ENCODE data around the gene MAGI2.
"Not testable (repeated sequence)": the region's sequence is repeated elsewhere in the genome, so short reads cannot be mapped to it uniquely, and the experiment has no call there.

Gene MAGI2

DNA sequence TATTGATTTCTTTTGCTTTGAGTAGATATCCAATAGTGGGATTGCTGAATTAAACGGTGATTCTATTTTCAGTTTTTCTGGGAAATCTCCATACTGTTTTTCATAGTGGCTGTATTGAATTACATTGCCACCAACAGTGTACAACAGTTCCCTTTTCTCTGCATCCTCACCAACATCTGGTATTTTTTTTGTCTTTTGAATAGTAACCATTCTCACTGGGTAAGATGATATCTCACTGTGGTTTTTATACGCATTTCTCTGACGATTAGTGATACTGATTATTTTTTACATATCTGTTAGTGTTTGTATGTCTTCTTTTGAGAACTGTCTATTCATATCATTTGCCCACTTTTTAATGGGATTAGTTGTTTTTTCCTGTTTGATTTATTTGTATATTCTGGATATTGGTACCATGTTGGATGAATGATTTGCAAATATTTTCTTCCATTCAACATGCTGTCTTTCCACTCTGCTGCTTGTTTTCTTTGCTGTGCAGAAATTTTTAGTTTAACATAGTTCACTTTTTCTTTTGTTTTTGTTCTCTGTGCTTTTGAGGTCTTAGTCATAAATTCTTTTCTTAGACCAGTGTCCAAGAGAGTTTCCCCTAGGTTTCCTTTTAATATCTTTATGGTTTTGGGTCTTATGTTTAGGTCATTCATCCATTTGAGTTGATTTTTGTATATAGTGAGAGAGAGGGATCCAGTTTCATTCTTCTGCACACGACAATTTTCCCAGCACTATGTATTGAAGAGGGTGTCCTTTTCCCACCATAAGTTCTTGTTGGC lies 1070.2 kb downstream of the MAGI2 start:
- no peak for DNase-seq

- DNase-seq = no peak
Observed at GRCh38 chr7:78379148-78379547, 1074.3 kb downstream of the MAGI2 start.

DNA sequence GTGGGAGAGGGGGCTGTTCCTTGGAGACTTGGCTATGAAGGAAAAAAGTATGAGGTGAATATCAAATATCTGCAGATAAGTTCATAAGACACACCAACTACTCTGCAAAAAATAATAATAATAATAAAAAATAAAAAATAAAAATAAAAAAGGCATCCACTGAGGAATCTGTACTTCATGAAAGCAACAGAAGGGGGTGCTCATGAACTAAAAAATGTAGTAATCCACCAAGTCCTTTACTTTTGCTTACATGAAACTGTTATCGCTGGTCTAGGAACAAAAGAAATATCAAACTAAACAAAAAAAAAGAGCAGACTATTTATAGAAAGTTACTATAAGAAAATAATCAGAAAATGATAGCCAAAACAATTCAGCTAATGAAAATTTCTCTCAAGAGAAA lies 1075.9 kb downstream of the MAGI2 start:
- DNase-seq = no peak

GRCh38 chr7:78370936-78371335 lies 1082.5 kb downstream of the MAGI2 start:
- DNase-seq = no peak

DNA sequence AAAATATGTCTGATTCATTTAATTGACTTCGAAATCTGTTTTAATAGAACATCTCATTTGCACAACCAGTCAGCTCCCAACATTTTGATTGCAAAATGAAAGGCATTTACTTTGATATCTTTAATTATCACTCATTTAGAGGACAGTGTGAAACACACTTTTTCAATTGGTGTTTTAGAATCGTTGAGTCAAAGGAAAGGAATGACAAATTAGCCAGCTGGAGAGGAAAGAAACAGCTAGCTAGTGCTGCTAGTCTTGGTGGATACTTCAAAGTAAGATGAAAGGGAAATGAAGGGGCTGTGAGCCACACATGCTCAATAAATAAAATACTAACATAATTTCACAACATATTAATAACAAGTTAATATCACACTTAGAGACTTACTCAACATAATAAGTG lies 1084.7 kb downstream of the MAGI2 start:
- DNase-seq = no peak

DNA sequence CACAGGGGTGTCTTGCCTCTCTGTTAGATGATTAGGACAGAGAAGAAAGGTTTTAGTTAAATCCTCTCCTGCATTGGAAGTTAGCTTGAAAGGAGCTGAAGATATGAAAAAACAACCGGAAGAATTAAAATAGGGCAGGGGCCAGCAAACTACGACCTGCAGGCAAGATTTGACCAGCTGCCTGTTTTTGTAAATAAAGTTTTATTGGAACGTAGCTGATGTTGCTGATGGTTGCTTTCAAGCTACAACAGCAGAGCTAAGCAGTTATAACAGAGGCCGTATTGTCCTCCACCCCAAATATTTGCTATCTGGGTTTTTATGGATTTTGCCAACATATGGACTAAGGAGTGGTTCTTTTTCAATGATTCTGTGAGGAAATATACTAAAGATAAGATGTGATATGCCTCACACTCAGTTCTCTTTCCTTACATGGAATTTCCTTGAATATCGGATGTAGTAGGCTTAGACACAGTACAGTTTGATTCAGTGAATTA lies 1086.1 kb downstream of the MAGI2 start:
- DNase-seq = no peak

DNA sequence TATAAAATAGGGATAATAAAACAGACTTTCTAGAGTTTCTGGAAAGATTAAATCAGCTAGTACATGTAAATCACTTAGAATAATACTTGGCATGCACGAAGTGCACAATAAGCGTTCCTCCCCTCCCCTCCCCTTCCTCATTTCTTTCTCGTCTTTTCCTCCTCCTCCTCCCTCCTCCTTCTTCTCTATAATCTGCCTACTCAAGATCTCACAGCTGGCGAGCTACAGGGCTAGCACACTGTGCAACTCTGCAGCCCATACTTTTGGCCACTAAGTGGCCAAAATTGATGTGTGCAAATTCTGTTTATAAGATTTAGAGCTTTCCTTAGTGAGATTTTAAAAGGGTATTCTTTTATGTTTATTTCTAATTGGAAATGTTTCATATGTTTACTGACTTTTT lies 1089.6 kb downstream of the MAGI2 start:
- peak; percentile 30 for DNase-seq

DNA sequence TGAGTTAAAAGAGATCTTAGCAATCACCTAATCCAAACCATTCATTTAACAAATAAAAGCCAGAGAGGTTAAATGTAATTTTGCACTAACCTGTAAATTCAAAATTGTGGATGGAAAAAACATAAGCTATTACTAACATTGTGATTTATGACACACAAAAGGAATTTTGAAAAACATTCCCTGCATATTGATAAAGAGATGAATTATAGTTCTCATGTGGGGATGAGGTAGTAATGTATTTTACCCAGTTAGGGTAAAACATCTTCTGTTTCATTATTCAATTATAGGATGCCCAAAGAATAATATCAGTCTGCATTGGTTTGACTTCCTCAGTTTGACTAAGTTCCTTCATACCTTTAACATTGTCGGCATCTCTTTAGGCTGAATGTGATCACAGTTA lies 1093.6 kb downstream of the MAGI2 start:
- no peak for DNase-seq

DNA sequence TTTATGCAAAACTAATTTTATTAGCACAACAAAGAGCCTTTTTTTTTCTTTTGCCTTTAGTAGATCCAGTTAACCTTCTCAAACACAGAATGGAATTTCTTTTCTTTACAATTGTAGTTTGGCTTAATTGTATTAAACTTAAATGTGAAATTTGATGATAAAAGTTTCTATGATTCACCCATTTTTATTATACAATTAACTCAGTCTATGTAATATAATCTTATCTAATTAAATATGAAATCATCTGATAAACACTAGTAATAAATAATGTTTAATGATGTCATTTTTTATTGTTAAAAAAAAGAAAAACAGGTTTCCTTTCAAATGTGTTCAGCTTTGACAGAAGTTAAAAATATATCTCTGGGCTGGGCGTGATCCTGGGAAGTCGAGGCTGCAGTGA lies 1095.8 kb downstream of the MAGI2 start:
- DNase-seq = no peak

GRCh38 chr7:78355834-78356233 lies 1097.6 kb downstream of the MAGI2 start:
- DNase-seq = no peak

DNA sequence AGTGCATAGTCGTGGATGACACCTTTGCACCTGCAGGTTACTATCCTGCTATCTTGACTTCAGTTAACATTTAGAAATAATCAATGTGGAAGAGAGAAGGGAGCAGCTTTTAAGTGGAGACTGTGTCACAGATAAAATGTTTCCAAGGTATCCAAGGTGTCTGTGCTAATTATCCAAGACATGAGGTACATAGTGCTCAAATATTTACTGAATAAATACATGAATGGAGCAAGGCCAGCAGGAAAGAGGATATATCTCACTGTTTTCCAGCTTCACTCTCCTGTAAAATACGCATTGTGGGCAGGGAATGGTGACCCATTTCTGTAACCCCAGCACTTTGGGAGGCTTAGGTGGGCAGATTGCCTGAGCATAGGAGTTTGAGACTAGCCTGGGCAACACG lies 1102.5 kb downstream of the MAGI2 start:
- no peak for DNase-seq

GRCh38 chr7:78350391-78350790 lies 1103.1 kb downstream of the MAGI2 start:
- DNase-seq = no peak

DNA sequence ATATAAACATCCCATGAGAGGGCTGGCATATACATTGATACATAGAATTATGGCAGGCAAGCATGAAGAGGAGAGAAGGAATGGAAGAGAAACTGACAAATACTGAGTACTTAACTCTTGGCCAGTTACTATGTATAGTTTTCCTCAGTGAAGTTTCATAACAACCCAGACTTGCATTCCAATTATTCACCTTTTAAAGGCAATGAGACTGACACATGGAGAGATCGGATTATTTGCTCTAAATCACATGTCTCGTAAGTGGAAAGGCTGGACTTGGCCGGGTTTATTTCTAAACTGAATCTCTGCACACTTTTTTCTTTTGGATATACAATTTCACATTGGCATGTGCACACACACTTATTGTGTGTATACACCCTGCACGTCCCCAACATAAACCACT lies 1106.6 kb downstream of the MAGI2 start:
- no peak for DNase-seq

GRCh38 chr7:78345979-78346378 lies 1107.5 kb downstream of the MAGI2 start:
- no peak for DNase-seq

DNA sequence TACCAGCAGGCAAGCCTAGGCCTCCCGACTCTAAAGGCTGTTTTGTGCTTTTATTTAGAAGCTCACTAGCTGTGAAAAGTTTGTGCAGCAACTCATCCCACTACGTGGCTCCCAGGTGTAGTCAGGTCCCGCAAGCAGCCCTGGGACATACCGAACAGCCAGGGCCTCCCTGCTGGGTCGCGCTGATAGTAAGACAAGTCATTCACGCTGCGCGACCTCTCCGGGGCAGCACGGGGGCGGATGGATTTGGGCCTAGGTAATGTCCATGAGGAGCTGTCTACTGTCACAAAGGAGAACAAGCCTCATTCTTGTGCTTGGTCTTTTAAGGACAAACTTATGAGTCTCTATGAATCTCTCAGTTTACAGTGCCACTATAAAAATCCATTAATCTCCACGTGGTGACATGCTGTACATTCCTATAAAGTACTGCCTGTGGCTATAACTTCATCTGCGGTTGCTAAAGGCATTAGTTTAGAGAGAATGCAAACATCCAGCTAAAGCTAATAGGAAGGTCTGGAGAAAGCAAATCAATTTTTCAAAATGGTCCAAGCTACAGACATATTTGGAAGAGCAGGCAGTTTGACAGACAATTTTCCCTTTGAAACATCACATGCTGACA lies 1108.1 kb downstream of the MAGI2 start:
- no peak for DNase-seq

- no peak for DNase-seq
Observed at GRCh38 chr7:78334426-78334825, 1119.0 kb downstream of the MAGI2 start.

- no peak for DNase-seq
Observed at GRCh38 chr7:78333530-78334425, 1119.7 kb downstream of the MAGI2 start.

DNA sequence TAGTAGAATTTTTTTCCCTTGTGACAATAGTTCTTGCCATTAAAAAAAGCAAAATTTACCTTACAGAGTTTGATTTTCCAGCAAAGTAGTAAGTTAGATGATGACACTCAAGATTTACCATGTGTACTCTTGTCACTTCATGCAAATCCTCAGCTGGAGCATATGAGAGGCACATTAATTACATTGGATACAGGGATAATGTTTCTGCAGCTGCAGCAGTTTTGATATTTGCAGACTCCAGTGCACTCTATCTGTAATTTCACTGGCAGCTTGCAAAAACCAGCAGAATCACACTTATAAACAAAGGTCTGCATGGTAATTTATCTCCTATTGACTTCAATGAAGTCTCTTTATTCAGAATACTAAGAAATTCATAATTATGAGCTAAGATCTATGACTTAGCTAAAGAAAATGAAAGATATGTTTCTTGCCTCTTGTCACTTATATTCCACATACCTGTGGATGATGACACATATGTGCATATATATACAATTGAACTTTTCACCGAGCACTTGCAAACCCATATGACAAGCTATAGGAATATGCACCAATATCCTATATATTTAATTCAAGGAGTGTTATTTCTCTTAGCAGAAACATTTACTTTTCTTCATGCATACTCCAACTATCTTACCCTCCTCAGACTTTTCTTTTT lies 1124.3 kb downstream of the MAGI2 start:
- DNase-seq = no peak

DNA sequence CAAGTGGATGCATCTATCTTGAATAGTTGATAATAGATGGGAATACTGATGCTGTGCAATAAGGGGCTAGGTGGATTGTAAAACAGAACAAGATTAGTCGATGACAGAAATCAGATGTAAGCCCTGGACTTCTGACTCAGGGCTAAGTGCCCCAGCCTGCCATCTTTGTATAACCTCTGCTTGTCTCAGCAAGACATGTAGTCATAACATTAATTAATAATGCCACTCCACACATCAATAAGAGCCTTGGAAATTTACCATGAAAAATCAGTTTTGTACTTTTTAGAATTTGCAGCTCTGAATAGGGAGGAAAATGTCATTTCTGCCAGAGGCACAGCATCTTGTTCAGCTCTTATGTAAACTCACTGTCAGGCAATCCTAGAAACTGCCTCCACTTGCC lies 1125.7 kb downstream of the MAGI2 start:
- no peak for DNase-seq

DNA sequence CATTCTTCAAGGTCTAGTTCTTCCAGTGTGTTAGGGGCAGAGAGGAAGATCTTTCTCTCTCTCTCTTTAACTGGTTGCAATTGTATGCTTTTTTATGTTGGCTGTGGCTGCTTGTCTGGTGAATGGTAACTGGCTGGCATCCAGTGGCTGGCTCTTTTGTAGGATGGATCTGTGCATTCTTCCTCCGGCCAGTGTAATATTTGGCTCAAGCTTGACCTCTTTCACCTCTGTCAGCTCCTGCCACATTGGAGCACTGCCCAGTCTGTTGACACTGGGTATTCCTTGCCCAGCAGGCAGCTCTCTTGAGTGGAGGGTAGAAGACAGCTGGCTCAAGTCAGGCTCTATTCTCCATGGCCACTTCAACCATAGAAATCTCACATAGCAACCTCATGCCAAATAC lies 1126.6 kb downstream of the MAGI2 start:
- no peak for DNase-seq

DNA sequence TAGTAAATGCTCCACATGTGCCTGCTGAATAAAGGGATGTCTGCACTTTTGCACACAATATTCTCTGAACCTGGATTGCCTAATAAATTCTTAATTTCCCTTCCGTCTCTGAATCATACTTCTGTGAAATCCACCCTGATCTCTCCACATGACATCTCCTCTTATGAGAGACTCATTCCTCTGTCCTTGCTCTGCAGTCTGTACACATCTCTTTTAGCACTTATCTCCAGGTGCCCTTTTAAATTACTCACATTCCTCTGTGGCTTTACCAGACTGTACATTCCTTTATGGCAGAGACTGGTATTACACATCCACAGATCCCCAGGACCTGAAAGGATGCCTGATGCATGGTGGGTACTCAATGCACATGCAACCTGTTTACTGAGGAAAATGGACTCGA lies 1127.3 kb downstream of the MAGI2 start:
- DNase-seq = no peak

DNA sequence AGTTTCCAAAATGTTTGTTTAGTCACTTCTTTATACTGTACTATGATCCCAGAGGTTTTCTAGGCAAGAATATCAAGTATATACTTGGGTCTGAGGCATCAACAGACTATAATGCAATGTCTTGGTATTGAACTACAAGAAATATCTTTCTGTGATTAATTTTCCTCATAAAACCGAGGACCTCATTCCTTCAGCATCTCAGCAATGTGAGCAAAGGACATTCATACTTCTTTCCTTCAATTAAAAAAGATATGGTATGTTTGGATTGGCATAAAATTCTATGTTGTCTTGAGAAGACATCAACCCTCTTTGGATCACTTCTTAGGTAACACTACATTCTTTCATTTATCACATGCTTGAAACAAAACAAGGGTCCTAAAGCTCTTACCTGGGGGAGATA lies 1130.3 kb downstream of the MAGI2 start:
- DNase-seq = no peak

DNA sequence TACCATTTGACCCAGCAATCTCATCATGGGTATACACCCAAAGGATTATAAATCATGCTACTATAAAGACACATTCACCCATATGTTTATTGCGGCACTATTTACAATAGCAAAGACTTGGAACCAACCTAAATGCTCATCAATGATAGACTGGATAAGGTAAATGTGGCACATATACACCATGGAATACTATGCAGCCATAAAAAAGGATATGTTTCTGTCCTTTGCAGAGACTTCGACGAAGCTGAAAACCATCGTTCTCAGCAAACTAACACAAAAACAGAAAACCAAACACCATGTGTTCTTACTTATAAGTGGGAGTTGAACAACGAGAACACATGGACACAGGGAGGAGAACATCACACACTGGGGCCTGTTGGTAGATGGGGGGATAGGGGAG lies 1131.2 kb downstream of the MAGI2 start:
- not testable (repeated sequence) for DNase-seq
